HepG2 (cell line): ENCODE data around the gene C11orf58. TPM values are rescaled to one million over a fixed set of nuclear protein-coding genes. Genes with fewer than 3 reads are reported as not detected.

Experiments used
- ATF1 ChIP-seq: IDR thresholded peaks from 2 replicates; pipeline ENCODE4 v1.6.1; 2016; ENCODE audit warnings: mild to moderate bottlenecking, control low read depth
- CREB1 ChIP-seq, 2 experiments: fragments of 450-650 bp in 1 of 2; IDR thresholded peaks; 2 replicates each; pipeline ENCODE4 v1.6.1; 2016 to 2017; ENCODE audit warnings: control low read depth in 1 of 2, mild to moderate bottlenecking in 1 of 2, missing compliant biosample characterization in 1 of 2, missing genetic modification characterization in 1 of 2
- HHEX ChIP-seq: IDR thresholded peaks from 2 replicates; pipeline ENCODE4 v1.6.1; 2016; ENCODE audit warnings: control low read depth
- KMT2A ChIP-seq: sonication (generic); formaldehyde crosslinking; IDR thresholded peaks from 2 replicates; pipeline ENCODE4 v1.4.0; 2020; ENCODE audit warnings: missing genetic modification reagents
- POGZ ChIP-seq: sonication (generic); formaldehyde crosslinking; IDR thresholded peaks from 2 replicates; pipeline ENCODE4 v1.4.0; 2020; ENCODE audit warnings: mild to moderate bottlenecking, missing genetic modification reagents
- SIX4 ChIP-seq: sonication (generic); formaldehyde crosslinking; IDR thresholded peaks from 2 replicates; pipeline ENCODE4 v1.4.0; 2020; ENCODE audit warnings: missing genetic modification reagents
- SMC3 ChIP-seq: IDR thresholded peaks from 2 replicates; pipeline ENCODE4 v1.6.1; 2011; ENCODE audit warnings: low read length, improper control_type of control experiment
- SOX13 ChIP-seq, 3 experiments: fragments of 450-650 bp in 1 of 3; sonication (generic) in 1 of 3; formaldehyde crosslinking in 1 of 3; IDR thresholded peaks in 2 of 3; conservative IDR thresholded peaks in 1 of 3; 2 replicates each; pipeline versions ENCODE4 v1.5.0 to v1.6.1; 2016 to 2020; ENCODE audit warnings: antibody characterized with exemption in 1 of 3, mild to moderate bottlenecking in 1 of 3, missing compliant biosample characterization in 1 of 3, missing genetic modification reagents in 1 of 3, moderate library complexity in 1 of 3
- ZBTB7A ChIP-seq: sonication (generic); formaldehyde crosslinking; IDR thresholded peaks from 2 replicates; pipeline ENCODE4 v1.8.0; 2022; ENCODE audit warnings: mild to moderate bottlenecking, missing genetic modification reagents
- ZBTB8A ChIP-seq: sonication (generic); formaldehyde crosslinking; IDR thresholded peaks from 2 replicates; pipeline ENCODE4 v1.4.0; 2020; ENCODE audit warnings: mild to moderate bottlenecking, low read depth, missing genetic modification reagents, borderline replicate concordance
- ZNF746 ChIP-seq: sonication (generic); formaldehyde crosslinking; IDR thresholded peaks from 2 replicates; pipeline ENCODE4 v1.8.0; 2022; ENCODE audit warnings: mild to moderate bottlenecking, missing genetic modification reagents
- polyA plus RNA-seq, 8 experiments: library from polyadenylated mRNA; depleted of rRNA in 3 of 8; stranded (reverse) in 7 of 8; unstranded in 1 of 8; fragments of >200 nt; fragmentation: Illumina TruSeq in 4 of 8; extraction: Trizol in 4 of 8; gene quantifications; 2 replicates each; pipeline versions ENCODE4 v1.2.1 to v1.2.3, GENCODE V29; 2011 to 2016; ENCODE audit warnings: low read depth in 4 of 8, missing spikeins in 1 of 8, mixed read lengths in 1 of 8; ENCODE audit not compliant: insufficient read depth in 1 of 8
- total RNA-seq, 5 experiments: library from RNA; depleted of rRNA; stranded (reverse); fragments of >200 nt; fragmentation: Illumina TruSeq; extraction: Trizol; gene quantifications; 2 replicates each; pipeline ENCODE4 v1.2.3, GENCODE V29; 2016; ENCODE audit warnings: low read depth in 1 of 5
- TF ChIP-seq, protein P1 (sequence below): fragments of 450-650 bp; IDR thresholded peaks from 2 replicates; pipeline ENCODE4 v1.6.1; 2017
- TF ChIP-seq, protein P2 (sequence below), 2 experiments: fragments of 450-650 bp in 1 of 2; sonication (generic) in 1 of 2; formaldehyde crosslinking in 1 of 2; IDR thresholded peaks; 2 replicates each; pipeline versions ENCODE4 v1.6.1 to v1.8.0; 2016 to 2022; ENCODE audit warnings: antibody characterized with exemption in 1 of 2, mild to moderate bottlenecking in 1 of 2, missing genetic modification reagents in 1 of 2
- TF ChIP-seq, protein P3 (sequence below): sonication (generic); formaldehyde crosslinking; IDR thresholded peaks from 2 replicates; pipeline ENCODE4 v1.5.0; 2020; ENCODE audit warnings: mild to moderate bottlenecking, missing genetic modification reagents
- TF ChIP-seq, protein P4 (sequence below): sonication (generic); formaldehyde crosslinking; IDR thresholded peaks from 2 replicates; pipeline ENCODE4 v1.8.0; 2022; ENCODE audit warnings: mild to moderate bottlenecking, missing genetic modification reagents, moderate library complexity

The C11orf58 gene
- total and polyA plus RNA-seq, 2 of the 13 experiments (the other 11 are each of a cell fraction or from before 2014, with no cell fraction given): 83.8 to 167 TPM

DNA sequence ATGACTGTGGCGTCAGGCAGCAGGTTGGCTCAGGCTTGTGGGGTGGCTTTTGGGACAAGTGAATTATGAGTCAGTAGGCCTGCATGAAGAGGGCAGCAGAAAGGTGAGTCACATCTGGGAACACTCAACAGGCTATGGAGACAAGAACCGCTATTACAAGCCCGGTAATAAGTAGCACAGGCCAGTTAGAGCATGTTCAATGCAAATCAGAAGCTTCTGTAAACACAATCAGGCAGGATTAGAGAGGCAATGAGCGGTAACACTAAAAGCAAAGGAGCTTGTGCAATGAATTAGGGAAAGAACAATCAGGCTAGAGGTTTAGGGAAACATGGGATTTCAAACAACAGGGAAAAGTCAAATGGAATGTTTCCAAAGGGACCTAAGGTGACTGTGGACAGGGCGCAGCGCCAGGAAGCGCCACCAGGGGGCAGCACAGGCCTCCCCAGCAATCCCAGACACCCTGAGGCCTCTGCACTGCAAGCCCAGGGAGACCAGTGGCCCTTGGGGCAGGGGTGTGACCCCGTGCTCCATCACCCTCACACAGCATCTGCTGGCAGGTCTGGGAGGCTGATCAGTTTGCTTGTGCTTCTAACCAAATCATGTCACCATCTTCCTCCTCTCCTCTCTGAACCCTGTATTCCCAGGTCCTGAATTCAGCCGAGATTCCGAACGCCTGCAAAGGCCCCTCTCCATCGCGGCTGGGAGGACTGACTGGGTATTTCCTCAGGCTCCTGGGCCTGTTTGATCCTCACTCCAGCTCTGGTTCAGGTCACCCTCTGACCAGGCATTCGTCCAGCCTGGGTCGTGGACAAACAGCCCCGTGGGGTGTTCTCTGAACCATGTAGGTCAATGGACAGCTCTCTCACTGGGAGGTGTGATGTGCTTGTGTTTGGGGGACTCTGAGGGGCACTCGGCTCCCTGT, 50.0 kb downstream of the C11orf58 start (continued):
- TF ChIP-seq CREB1 (IDR thresholded peaks at IDR 0.05) (no peak), CREB1 (CRISPR knock-in tag; IDR thresholded peaks at IDR 0.05) (no peak), ATF1 (CRISPR knock-in tag) (no peak), POGZ (0 out of 2 replicates have a peak, but pooled peaks have one; percentile 14), SOX13 (IDR thresholded peaks at IDR 0.05) (no peak), SOX13 (CRISPR knock-in tag; conservative IDR thresholded peaks at IDR 0.05 in 1 of 2, IDR thresholded peaks at IDR 0.05 in 1 of 2) (0 out of 4 replicates have a peak, but pooled peaks of 1 of the 2 experiments have one; percentile 6), SMC3 (peak; percentile 42; the same call in 1 of the 2 replicates), ZBTB7A (CRISPR knock-in tag) (no peak), HHEX (CRISPR knock-in tag) (no peak), ZNF746 (CRISPR knock-in tag) (no peak), KMT2A (CRISPR knock-in tag) (no peak), ZBTB8A (CRISPR knock-in tag) (no peak), SIX4 (CRISPR knock-in tag) (no peak)
- TF ChIP-seq, protein P1, sequence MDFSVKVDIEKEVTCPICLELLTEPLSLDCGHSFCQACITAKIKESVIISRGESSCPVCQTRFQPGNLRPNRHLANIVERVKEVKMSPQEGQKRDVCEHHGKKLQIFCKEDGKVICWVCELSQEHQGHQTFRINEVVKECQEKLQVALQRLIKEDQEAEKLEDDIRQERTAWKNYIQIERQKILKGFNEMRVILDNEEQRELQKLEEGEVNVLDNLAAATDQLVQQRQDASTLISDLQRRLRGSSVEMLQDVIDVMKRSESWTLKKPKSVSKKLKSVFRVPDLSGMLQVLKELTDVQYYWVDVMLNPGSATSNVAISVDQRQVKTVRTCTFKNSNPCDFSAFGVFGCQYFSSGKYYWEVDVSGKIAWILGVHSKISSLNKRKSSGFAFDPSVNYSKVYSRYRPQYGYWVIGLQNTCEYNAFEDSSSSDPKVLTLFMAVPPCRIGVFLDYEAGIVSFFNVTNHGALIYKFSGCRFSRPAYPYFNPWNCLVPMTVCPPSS: no peak
- TF ChIP-seq, protein P2, sequence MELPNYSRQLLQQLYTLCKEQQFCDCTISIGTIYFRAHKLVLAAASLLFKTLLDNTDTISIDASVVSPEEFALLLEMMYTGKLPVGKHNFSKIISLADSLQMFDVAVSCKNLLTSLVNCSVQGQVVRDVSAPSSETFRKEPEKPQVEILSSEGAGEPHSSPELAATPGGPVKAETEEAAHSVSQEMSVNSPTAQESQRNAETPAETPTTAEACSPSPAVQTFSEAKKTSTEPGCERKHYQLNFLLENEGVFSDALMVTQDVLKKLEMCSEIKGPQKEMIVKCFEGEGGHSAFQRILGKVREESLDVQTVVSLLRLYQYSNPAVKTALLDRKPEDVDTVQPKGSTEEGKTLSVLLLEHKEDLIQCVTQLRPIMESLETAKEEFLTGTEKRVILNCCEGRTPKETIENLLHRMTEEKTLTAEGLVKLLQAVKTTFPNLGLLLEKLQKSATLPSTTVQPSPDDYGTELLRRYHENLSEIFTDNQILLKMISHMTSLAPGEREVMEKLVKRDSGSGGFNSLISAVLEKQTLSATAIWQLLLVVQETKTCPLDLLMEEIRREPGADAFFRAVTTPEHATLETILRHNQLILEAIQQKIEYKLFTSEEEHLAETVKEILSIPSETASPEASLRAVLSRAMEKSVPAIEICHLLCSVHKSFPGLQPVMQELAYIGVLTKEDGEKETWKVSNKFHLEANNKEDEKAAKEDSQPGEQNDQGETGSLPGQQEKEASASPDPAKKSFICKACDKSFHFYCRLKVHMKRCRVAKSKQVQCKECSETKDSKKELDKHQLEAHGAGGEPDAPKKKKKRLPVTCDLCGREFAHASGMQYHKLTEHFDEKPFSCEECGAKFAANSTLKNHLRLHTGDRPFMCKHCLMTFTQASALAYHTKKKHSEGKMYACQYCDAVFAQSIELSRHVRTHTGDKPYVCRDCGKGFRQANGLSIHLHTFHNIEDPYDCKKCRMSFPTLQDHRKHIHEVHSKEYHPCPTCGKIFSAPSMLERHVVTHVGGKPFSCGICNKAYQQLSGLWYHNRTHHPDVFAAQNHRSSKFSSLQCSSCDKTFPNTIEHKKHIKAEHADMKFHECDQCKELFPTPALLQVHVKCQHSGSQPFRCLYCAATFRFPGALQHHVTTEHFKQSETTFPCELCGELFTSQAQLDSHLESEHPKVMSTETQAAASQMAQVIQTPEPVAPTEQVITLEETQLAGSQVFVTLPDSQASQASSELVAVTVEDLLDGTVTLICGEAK (IDR thresholded peaks at IDR 0.05): no peak
- TF ChIP-seq, protein P2 (CRISPR knock-in tag; IDR thresholded peaks at IDR 0.05): no peak
- TF ChIP-seq, protein P3, sequence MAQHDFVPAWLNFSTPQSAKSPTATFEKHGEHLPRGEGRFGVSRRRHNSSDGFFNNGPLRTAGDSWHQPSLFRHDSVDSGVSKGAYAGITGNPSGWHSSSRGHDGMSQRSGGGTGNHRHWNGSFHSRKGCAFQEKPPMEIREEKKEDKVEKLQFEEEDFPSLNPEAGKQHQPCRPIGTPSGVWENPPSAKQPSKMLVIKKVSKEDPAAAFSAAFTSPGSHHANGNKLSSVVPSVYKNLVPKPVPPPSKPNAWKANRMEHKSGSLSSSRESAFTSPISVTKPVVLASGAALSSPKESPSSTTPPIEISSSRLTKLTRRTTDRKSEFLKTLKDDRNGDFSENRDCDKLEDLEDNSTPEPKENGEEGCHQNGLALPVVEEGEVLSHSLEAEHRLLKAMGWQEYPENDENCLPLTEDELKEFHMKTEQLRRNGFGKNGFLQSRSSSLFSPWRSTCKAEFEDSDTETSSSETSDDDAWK (CRISPR knock-in tag): no peak
- TF ChIP-seq, protein P4, sequence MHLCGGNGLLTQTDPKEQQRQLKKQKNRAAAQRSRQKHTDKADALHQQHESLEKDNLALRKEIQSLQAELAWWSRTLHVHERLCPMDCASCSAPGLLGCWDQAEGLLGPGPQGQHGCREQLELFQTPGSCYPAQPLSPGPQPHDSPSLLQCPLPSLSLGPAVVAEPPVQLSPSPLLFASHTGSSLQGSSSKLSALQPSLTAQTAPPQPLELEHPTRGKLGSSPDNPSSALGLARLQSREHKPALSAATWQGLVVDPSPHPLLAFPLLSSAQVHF: no peak
